Liver (tissue), 3 donors: ENCODE measurements around the gene COP1.

Experiments
- ATF3 ChIP-seq: IDR thresholded peaks from 2 replicates; pipeline ENCODE4 v1.6.1; 2016; ENCODE audit warnings: antibody characterized with exemption
- CTCF ChIP-seq: fragments of 150-350 bp; IDR thresholded peaks from 2 replicates; pipeline ENCODE4 v1.5.1; 2017; ENCODE audit warnings: improper control_type of control experiment, low read depth, low read length; ENCODE audit not compliant: missing input control
- GABPA ChIP-seq, 2 donors: IDR thresholded peaks in 1 of 2; conservative IDR thresholded peaks in 1 of 2; 2 replicates each; pipeline ENCODE4 v1.6.1; 2016; ENCODE audit warnings: antibody characterized with exemption in 2 of 2, mild to moderate bottlenecking in 1 of 2, moderate library complexity in 1 of 2
- JUND ChIP-seq, 2 donors: IDR thresholded peaks; 2 replicates each; pipeline ENCODE4 v1.6.1; 2016; ENCODE audit warnings: antibody characterized with exemption in 2 of 2
- MAX ChIP-seq: IDR thresholded peaks from 2 replicates; pipeline ENCODE4 v1.6.1; 2016; ENCODE audit warnings: antibody characterized with exemption
- RAD21 ChIP-seq, 2 donors: IDR thresholded peaks; 2 replicates each; pipeline ENCODE4 v1.6.1; 2016; ENCODE audit warnings: antibody characterized with exemption in 2 of 2, mild to moderate bottlenecking in 2 of 2
- RXRA ChIP-seq, 2 donors: IDR thresholded peaks; 2 replicates each; pipeline ENCODE4 v1.6.1; 2017 to 2018; ENCODE audit warnings: antibody characterized with exemption in 2 of 2, mild to moderate bottlenecking in 1 of 2
- donor health status: healthy.
- donor health status: healthy.

- no peak for TF ChIP-seq CTCF
- no peak for TF ChIP-seq GABPA (IDR thresholded peaks at IDR 0.05 in 1 of 2, conservative IDR thresholded peaks at IDR 0.05 in 1 of 2)
- no peak for TF ChIP-seq RXRA (IDR thresholded peaks at IDR 0.05)
- TF ChIP-seq ATF3: no peak
- no peak for TF ChIP-seq JUND (IDR thresholded peaks at IDR 0.05)
- no peak for TF ChIP-seq RAD21 (IDR thresholded peaks at IDR 0.05)
- no peak for TF ChIP-seq MAX
Observed at GRCh38 chr1:176009951-176010350, 197.1 kb downstream of the COP1 start.
